Measurements from ENCODE around the gene FGF12.

FGF12 gene

DNA sequence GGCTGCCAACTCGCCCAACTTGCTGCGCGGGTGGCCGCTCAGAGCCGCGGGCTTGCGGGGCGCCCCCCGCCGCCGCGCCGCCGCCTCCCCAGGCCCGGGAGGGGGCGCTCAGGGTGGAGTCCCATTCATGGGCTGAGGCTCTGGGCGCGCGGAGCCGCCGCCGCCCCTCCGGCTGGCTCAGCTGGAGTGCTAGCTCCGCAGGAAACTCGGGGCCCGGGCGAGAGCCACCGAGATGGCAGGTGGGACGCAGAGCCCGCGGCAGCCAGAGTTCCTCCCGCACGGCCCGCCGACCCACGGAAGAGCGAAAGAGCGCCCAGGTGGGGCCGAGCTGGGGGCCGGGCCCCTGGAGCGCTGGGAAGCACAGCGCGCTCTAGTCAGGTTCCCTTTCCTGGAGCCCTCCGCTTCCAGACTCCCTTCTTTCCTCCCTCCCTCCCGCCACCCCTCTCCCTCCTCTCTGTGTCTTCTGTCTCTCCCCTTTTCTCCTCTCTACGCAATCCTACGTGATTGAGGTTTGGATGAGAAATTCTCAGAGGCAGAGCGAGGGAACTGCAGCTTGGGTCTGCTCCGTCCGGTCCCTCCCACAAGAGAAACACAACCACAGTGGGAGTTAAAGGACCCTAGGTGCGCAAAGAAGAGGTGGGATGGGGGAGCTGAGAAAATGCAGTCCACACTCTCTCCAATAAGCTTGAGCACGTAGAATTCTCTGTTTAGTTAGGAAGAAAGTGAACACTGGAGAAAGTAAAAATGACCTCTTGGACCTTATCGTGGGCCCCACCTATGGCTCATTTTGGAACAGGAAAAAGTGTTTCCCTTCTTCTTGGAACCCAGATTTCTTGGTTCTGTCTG, 317.3 kb downstream of the FGF12 start:
- TF ChIP-seq CTCF (IDR thresholded peaks at IDR 0.05; ENCODE audit: extremely low read depth, insufficient read depth, missing control alignments), result no peak
- peak; percentile 43 for DNase-seq (ENCODE audit: low spot score)
- in situ Hi-C loops (cut with MboI; ENCODE audit: low pct_unique_long_range_greater_than_20kb, low sequenced_read_pairs, unreplicated experiment), result no loop called here

DNA sequence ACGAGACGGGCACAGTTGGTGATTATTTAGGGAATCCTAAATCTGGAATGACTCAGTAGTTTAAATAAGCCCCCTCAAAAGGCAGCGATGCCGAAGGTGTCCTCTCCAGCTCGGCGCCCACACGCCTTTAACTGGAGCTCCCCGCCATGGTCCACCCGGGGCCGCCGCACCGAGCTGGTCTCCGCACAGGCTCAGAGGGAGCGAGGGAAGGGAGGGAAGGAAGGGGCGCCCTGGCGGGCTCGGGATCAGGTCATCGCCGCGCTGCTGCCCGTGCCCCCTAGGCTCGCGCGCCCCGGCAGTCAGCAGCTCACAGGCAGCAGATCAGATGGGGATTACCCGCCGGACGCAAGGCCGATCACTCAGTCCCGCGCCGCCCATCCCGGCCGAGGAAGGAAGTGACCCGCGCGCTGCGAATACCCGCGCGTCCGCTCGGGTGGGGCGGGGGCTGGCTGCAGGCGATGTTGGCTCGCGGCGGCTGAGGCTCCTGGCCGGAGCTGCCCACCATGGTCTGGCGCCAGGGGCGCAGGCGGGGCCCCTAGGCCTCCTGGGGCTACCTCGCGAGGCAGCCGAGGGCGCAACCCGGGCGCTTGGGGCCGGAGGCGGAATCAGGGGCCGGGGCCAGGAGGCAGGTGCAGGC, 318.0 kb downstream of the FGF12 start:
- TF ChIP-seq CTCF (IDR thresholded peaks at IDR 0.05; ENCODE audit: extremely low read depth, insufficient read depth, missing control alignments), result no peak
- in situ Hi-C loops (cut with MboI; ENCODE audit: low pct_unique_long_range_greater_than_20kb, low sequenced_read_pairs, unreplicated experiment), result no loop called here
- DNase-seq (ENCODE audit: low spot score), result peak; percentile 59

DNA sequence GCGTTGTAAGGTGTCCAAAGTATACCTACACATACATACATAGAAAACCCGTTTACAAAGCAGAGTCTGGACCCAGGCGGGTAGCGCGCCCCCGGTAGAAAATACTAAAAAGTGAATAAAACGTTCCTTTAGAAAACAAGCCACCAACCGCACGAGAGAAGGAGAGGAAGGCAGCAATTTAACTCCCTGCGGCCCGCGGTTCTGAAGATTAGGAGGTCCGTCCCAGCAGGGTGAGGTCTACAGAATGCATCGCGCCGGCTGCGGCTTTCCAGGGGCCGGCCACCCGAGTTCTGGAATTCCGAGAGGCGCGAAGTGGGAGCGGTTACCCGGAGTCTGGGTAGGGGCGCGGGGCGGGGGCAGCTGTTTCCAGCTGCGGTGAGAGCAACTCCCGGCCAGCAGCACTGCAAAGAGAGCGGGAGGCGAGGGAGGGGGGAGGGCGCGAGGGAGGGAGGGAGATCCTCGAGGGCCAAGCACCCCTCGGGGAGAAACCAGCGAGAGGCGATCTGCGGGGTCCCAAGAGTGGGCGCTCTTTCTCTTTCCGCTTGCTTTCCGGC, 318.6 kb downstream of the FGF12 start:
- no peak for TF ChIP-seq CTCF (IDR thresholded peaks at IDR 0.05; ENCODE audit: extremely low read depth, insufficient read depth, missing control alignments)
- DNase-seq (ENCODE audit: low spot score), result no peak
- in situ Hi-C loops (cut with MboI; ENCODE audit: low pct_unique_long_range_greater_than_20kb, low sequenced_read_pairs, unreplicated experiment), result no loop called here

- in situ Hi-C loops (cut with MboI; ENCODE audit: low pct_unique_long_range_greater_than_20kb, low sequenced_read_pairs, unreplicated experiment), result no loop called here
- peak; percentile 23 for DNase-seq (ENCODE audit: low spot score)
Observed at GRCh38 chr3:192408007-192408646, 319.2 kb downstream of the FGF12 start.

GRCh38 chr3:192399767-192400166, 327.6 kb downstream of the FGF12 start:
- DNase-seq (ENCODE audit: low spot score), result no peak
- in situ Hi-C loops (cut with MboI; ENCODE audit: low pct_unique_long_range_greater_than_20kb, low sequenced_read_pairs, unreplicated experiment), result no loop called here
- TF ChIP-seq CTCF (IDR thresholded peaks at IDR 0.05; ENCODE audit: extremely low read depth, insufficient read depth, missing control alignments), result no peak

More at GRCh38 chr3:192408007-192408646, 319.2 kb downstream of the FGF12 start:
- no peak for TF ChIP-seq CTCF (IDR thresholded peaks at IDR 0.05; ENCODE audit: extremely low read depth, insufficient read depth, missing control alignments)

DNA sequence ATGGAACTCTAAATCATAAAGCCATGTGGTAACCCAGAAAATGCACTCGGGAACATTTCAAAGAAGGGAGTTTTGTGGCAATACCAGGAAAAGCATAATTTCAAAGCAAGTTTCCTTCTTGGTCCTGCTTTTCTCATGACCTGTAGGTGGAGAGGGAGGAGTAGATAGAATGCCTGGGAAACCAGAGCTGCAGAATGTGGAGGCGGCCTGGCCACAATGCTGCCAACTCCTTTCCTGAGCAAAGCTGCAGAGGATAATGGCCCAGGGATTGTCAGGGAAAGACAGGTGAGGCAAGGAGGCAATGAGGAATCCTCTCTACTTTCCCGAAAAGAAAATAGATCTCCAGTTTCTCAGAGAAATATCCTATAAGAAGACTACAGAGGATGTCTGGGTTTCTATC, 330.3 kb downstream of the FGF12 start:
- no peak for TF ChIP-seq CTCF (IDR thresholded peaks at IDR 0.05; ENCODE audit: extremely low read depth, insufficient read depth, missing control alignments)
- DNase-seq (ENCODE audit: low spot score), result no peak
- in situ Hi-C loops (cut with MboI; ENCODE audit: low pct_unique_long_range_greater_than_20kb, low sequenced_read_pairs, unreplicated experiment), result no loop called here

Measured in GM13977 (cell line).